Mesenchymal stem cell (in vitro differentiated cells and primary cell): ENCODE measurements around the gene SAMMSON.

Experiments
- DNase-seq: peaks from one replicate; pipeline ENCODE4 v3.0.0-alpha.2; 2013
- H2AFZ ChIP-seq: one replicate; pipeline ENCODE4 v1.6.1; 2013; ENCODE audit warnings: low read depth, mild to moderate bottlenecking, control low read depth, inconsistent platforms, low read length, moderate library complexity
- H2AK5ac ChIP-seq: 2 replicates; pipeline ENCODE4 v1.6.1; 2013; ENCODE audit warnings: low read length, moderate library complexity, mild to moderate bottlenecking, inconsistent platforms; ENCODE audit not compliant: severe bottlenecking
- H2BK120ac ChIP-seq: one replicate; pipeline ENCODE4 v1.6.1; 2013; ENCODE audit warnings: low read depth, mild to moderate bottlenecking, inconsistent platforms, low read length, moderate library complexity
- H2BK12ac ChIP-seq, 2 experiments: one replicate each; pipeline ENCODE4 v1.6.1; 2013; ENCODE audit warnings: inconsistent platforms in 2 of 2, low read length in 2 of 2, mild to moderate bottlenecking in 2 of 2, moderate library complexity in 2 of 2, control low read depth in 1 of 2
- H2BK15ac ChIP-seq: one replicate; pipeline ENCODE4 v1.6.1; 2013; ENCODE audit warnings: mild to moderate bottlenecking, low read depth, inconsistent platforms; ENCODE audit not compliant: poor library complexity, severe bottlenecking
- H2BK5ac ChIP-seq: 2 replicates; pipeline ENCODE4 v1.6.1; 2013; ENCODE audit warnings: low read depth, mild to moderate bottlenecking, low read length, control low read depth, inconsistent platforms; ENCODE audit not compliant: poor library complexity, severe bottlenecking
- H3K14ac ChIP-seq, 2 experiments: one replicate each; pipeline ENCODE4 v1.6.1; 2013; ENCODE audit warnings: inconsistent platforms in 2 of 2, low read length in 2 of 2, control low read depth in 1 of 2, mild to moderate bottlenecking in 1 of 2, moderate library complexity in 1 of 2
- H3K18ac ChIP-seq, 2 experiments: one replicate each; pipeline ENCODE4 v1.6.1; 2013; ENCODE audit warnings: inconsistent platforms in 2 of 2, low read length in 2 of 2, control low read depth in 1 of 2, low read depth in 1 of 2, mild to moderate bottlenecking in 1 of 2
- H3K23ac ChIP-seq, 2 experiments: one replicate each; pipeline ENCODE4 v1.6.1; 2013; ENCODE audit warnings: inconsistent platforms in 2 of 2, low read length in 2 of 2, mild to moderate bottlenecking in 2 of 2, moderate library complexity in 2 of 2, control low read depth in 1 of 2
- H3K27ac ChIP-seq: 2 replicates; pipeline ENCODE4 v1.5.1; 2013; ENCODE audit warnings: mild to moderate bottlenecking, moderate library complexity, low read length, control low read depth, inconsistent platforms; ENCODE audit not compliant: poor library complexity, severe bottlenecking
- H3K27me3 ChIP-seq, 2 experiments: 2 replicates each; pipeline versions ENCODE4 v1.6.1 to v1.7.0; 2013; ENCODE audit warnings: low read length in 2 of 2, mild to moderate bottlenecking in 2 of 2, moderate library complexity in 2 of 2, control low read depth in 1 of 2, inconsistent platforms in 1 of 2; ENCODE audit not compliant: control insufficient read depth in 1 of 2, insufficient read depth in 1 of 2
- H3K36me3 ChIP-seq, 2 experiments: 2 replicates each; pipeline versions ENCODE4 v1.6.1 to v1.7.0; 2013; ENCODE audit warnings: low read length in 2 of 2, control low read depth in 1 of 2, inconsistent platforms in 1 of 2, low read depth in 1 of 2, mild to moderate bottlenecking in 1 of 2; ENCODE audit not compliant: insufficient read depth in 2 of 2, control insufficient read depth in 1 of 2
- H3K4ac ChIP-seq, 2 experiments: one replicate each; pipeline ENCODE4 v1.6.1; 2013; ENCODE audit warnings: inconsistent platforms in 2 of 2, low read length in 2 of 2, mild to moderate bottlenecking in 2 of 2, moderate library complexity in 2 of 2, control low read depth in 1 of 2, low read depth in 1 of 2
- H3K4me1 ChIP-seq: 2 replicates; pipeline ENCODE4 v1.6.1; 2013; ENCODE audit warnings: low read depth, low read length, control low read depth; ENCODE audit not compliant: control insufficient read depth, insufficient read depth
- H3K4me2 ChIP-seq: 2 replicates; pipeline ENCODE4 v1.6.1; 2013; ENCODE audit warnings: low read length, mild to moderate bottlenecking, inconsistent platforms; ENCODE audit not compliant: poor library complexity, severe bottlenecking
- H3K4me3 ChIP-seq, 2 experiments: 2 replicates each; pipeline versions ENCODE4 v1.5.1 to v1.7.0; 2013; ENCODE audit warnings: low read length in 2 of 2, mild to moderate bottlenecking in 2 of 2, control low read depth in 1 of 2, low read depth in 1 of 2; ENCODE audit not compliant: insufficient read depth in 1 of 2
- H3K79me1 ChIP-seq: replicated peaks from 2 replicates; pipeline ENCODE4 v1.6.1; 2013; ENCODE audit warnings: mild to moderate bottlenecking, control low read depth, low read length, inconsistent platforms; ENCODE audit not compliant: poor library complexity, severe bottlenecking
- H3K9ac ChIP-seq: 2 replicates; pipeline ENCODE4 v1.7.0; 2013; ENCODE audit warnings: mild to moderate bottlenecking, low read length, moderate library complexity
- H3K9me3 ChIP-seq: 2 replicates; pipeline ENCODE4 v1.7.0; 2013; ENCODE audit warnings: mild to moderate bottlenecking, low read length; ENCODE audit not compliant: control insufficient read depth
- H4K8ac ChIP-seq: one replicate; pipeline ENCODE4 v1.6.1; 2013; ENCODE audit warnings: inconsistent platforms, mild to moderate bottlenecking, low read length, moderate library complexity
- H4K91ac ChIP-seq: one replicate; pipeline ENCODE4 v1.6.1; 2013; ENCODE audit warnings: mild to moderate bottlenecking, low read length, inconsistent platforms
- WGBS: methylation state at CpG from one replicate; pipeline ENCODE4 v1.1.7; 2013; ENCODE audit warnings: mixed read lengths; 5-methylcytosine and 5-hydroxymethylcytosine counted together

The SAMMSON gene

GRCh38 chr3:70069557-70069956, 70.0 kb downstream of the SAMMSON start:
- Histone ChIP-seq H3K9ac (no peak overlapping the region), H3K4me3 (no peak overlapping the region), H3K36me3 (no peaks in the 10 kb centered on the region), H3K9me3 (no peaks in the 10 kb centered on the region), H2BK120ac (no peak overlapping the region), H4K91ac (no peak overlapping the region), H3K4me2 (no peak overlapping the region), H3K27ac (no peak overlapping the region), H2AFZ (no peak overlapping the region), H3K14ac (no peak overlapping the region), H4K8ac (no peak overlapping the region), H3K18ac (no peak overlapping the region), H2BK12ac (no peak overlapping the region), H2BK15ac (no peak overlapping the region), H2AK5ac (no peak overlapping the region), H3K4ac (no peak overlapping the region), H3K79me1 (no peaks in the 10 kb centered on the region), H3K23ac (no peak overlapping the region), H3K4me1 (no peaks in the 10 kb centered on the region), H3K27me3 (peaks cover 0 to 10% of the 10 kb centered on the region in 2 experiments), H2BK5ac (no peak overlapping the region)
- DNase-seq, result no peak
- 85% methylated on average over 5 of the region's 5 CpGs for WGBS

GRCh38 chr3:70071138-70071537, 71.6 kb downstream of the SAMMSON start:
- no peak overlapping the region for H3K27ac ChIP-seq
- H3K14ac ChIP-seq, result no peak overlapping the region
- H3K4me3 ChIP-seq, result no peak overlapping the region
- H3K79me1 ChIP-seq, result no peaks in the 10 kb centered on the region
- no peak overlapping the region for H3K23ac ChIP-seq
- no peaks in the 10 kb centered on the region for H3K36me3 ChIP-seq
- WGBS, result 56% methylated on average over 1 of the region's 4 CpGs
- H2BK120ac ChIP-seq, result no peak overlapping the region
- no peak overlapping the region for H3K18ac ChIP-seq
- peaks cover 0 to 14% of the 10 kb centered on the region in 2 experiments for H3K27me3 ChIP-seq
- no peaks in the 10 kb centered on the region for H3K9me3 ChIP-seq
- DNase-seq, result no peak
- H2AFZ ChIP-seq, result no peak overlapping the region
- H2BK5ac ChIP-seq, result no peak overlapping the region
- H3K4me1 ChIP-seq, result no peaks in the 10 kb centered on the region
- no peak overlapping the region for H2BK12ac ChIP-seq
- H4K91ac ChIP-seq, result no peak overlapping the region
- H4K8ac ChIP-seq, result no peak overlapping the region
- no peak overlapping the region for H2AK5ac ChIP-seq
- no peak overlapping the region for H3K9ac ChIP-seq
- no peak overlapping the region for H3K4ac ChIP-seq
- no peak overlapping the region for H2BK15ac ChIP-seq
- no peak overlapping the region for H3K4me2 ChIP-seq

GRCh38 chr3:70072180-70072579, 72.6 kb downstream of the SAMMSON start:
- H2BK12ac ChIP-seq, result no peak overlapping the region
- H3K4me2 ChIP-seq, result no peak overlapping the region
- H3K36me3 ChIP-seq, result no peaks in the 10 kb centered on the region
- no peak overlapping the region for H4K8ac ChIP-seq
- H3K23ac ChIP-seq, result no peak overlapping the region
- no peak overlapping the region for H2BK120ac ChIP-seq
- DNase-seq, result no peak
- H2BK5ac ChIP-seq, result no peak overlapping the region
- no peak overlapping the region for H2AK5ac ChIP-seq
- H3K4me3 ChIP-seq, result no peak overlapping the region
- H3K27me3 ChIP-seq, result peaks cover 0 to 14% of the 10 kb centered on the region in 2 experiments
- H2AFZ ChIP-seq, result no peak overlapping the region
- no peaks in the 10 kb centered on the region for H3K9me3 ChIP-seq
- H4K91ac ChIP-seq, result no peak overlapping the region
- H3K79me1 ChIP-seq, result no peaks in the 10 kb centered on the region
- H3K18ac ChIP-seq, result no peak overlapping the region
- H3K4me1 ChIP-seq, result no peaks in the 10 kb centered on the region
- H3K27ac ChIP-seq, result no peak overlapping the region
- H3K9ac ChIP-seq, result peak overlapping the region; percentile 30
- 39% methylated on average over 7 of the region's 9 CpGs for WGBS
- no peak overlapping the region for H3K4ac ChIP-seq
- no peak overlapping the region for H3K14ac ChIP-seq
- H2BK15ac ChIP-seq, result no peak overlapping the region

GRCh38 chr3:70072754-70073153, 73.2 kb downstream of the SAMMSON start:
- Histone ChIP-seq H3K9ac (no peak overlapping the region), H3K27me3 (peaks cover 0 to 11% of the 10 kb centered on the region in 2 experiments), H3K4me3 (no peak overlapping the region), H3K4me1 (no peaks in the 10 kb centered on the region), H3K14ac (no peak overlapping the region), H2AK5ac (no peak overlapping the region), H3K27ac (no peak overlapping the region), H4K8ac (no peak overlapping the region), H2BK15ac (no peak overlapping the region), H2BK120ac (no peak overlapping the region), H4K91ac (no peak overlapping the region), H2BK5ac (no peak overlapping the region), H3K23ac (no peak overlapping the region), H3K4me2 (no peak overlapping the region), H3K18ac (no peak overlapping the region), H3K4ac (no peak overlapping the region), H2BK12ac (no peak overlapping the region), H3K79me1 (no peaks in the 10 kb centered on the region), H3K9me3 (peaks cover 3% of the 10 kb centered on the region), H2AFZ (no peak overlapping the region), H3K36me3 (no peaks in the 10 kb centered on the region)
- no peak for DNase-seq
- 73% methylated on average over 1 of the region's 2 CpGs for WGBS
